GM21723 (cell line): ENCODE data around the gene VAV1.
"Not testable (repeated sequence)": the region's sequence is repeated elsewhere in the genome, so short reads cannot be mapped to it uniquely, and the experiment has no call there.

Source experiments
- ATAC-seq: cut with Tn5 transposase; IDR thresholded peaks from one replicate; pipeline ENCODE4 v1.9.1; 2021; ENCODE audit warnings: mild to moderate bottlenecking, moderate library complexity; ENCODE audit not compliant: unreplicated experiment

The VAV1 gene

GRCh38 chr19:6736917-6737283, 35.6 kb upstream of the VAV1 start:
- ATAC-seq = no peak

GRCh38 chr19:6737284-6737872, 35.1 kb upstream of the VAV1 start, which contains the start of gene GPR108:
TSS of gene GPR108 (minus strand) at chr19:6737580. CDS start at chr19:6737576, 4 bp downstream.
- ATAC-seq = peak; percentile 54

- ATAC-seq = peak; percentile 2
Measured at GRCh38 chr19:6737873-6738786, 34.4 kb upstream of the VAV1 start.

- ATAC-seq = no peak
Measured at GRCh38 chr19:6738787-6739389, 33.6 kb upstream of the VAV1 start.

GRCh38 chr19:6739390-6739882, 33.1 kb upstream of the VAV1 start, which contains the start of gene TRIP10:
TSS of gene TRIP10 (plus strand) at chr19:6739680. CDS start at chr19:6739762, 82 bp downstream.
- ATAC-seq = no peak

GRCh38 chr19:6739883-6740588, 32.5 kb upstream of the VAV1 start:
- no peak for ATAC-seq

- ATAC-seq = no peak
Measured at GRCh38 chr19:6740589-6741343, 31.7 kb upstream of the VAV1 start.

GRCh38 chr19:6743066-6743465, 29.4 kb upstream of the VAV1 start:
- no peak for ATAC-seq

GRCh38 chr19:6743714-6744380, 28.7 kb upstream of the VAV1 start:
- no peak for ATAC-seq

- no peak for ATAC-seq
Measured at GRCh38 chr19:6744381-6745301, 27.9 kb upstream of the VAV1 start.

- ATAC-seq = no peak
Measured at GRCh38 chr19:6745965-6746364, 26.5 kb upstream of the VAV1 start.

GRCh38 chr19:6748543-6748942, 24.0 kb upstream of the VAV1 start:
- not testable (repeated sequence) for ATAC-seq

- no peak for ATAC-seq
Measured at GRCh38 chr19:6750062-6750461, 22.4 kb upstream of the VAV1 start.

- ATAC-seq = no peak
Measured at GRCh38 chr19:6751189-6751588, 21.3 kb upstream of the VAV1 start.

- ATAC-seq = no peak
Measured at GRCh38 chr19:6752256-6753177, 20.0 kb upstream of the VAV1 start.

- peak; percentile 76 for ATAC-seq
Measured at GRCh38 chr19:6753178-6754031, 19.1 kb upstream of the VAV1 start.

- ATAC-seq = no peak
Measured at GRCh38 chr19:6754136-6754535, 18.4 kb upstream of the VAV1 start.
